IPS-15b (cell line): ENCODE results near the gene ECE2.
"Not testable (repeated sequence)": the region's sequence is repeated elsewhere in the genome, so short reads cannot be mapped to it uniquely, and the experiment has no call there.

Experiments used
- H3K27me3 ChIP-seq: one replicate; pipeline ENCODE4 v1.6.1; 2013; ENCODE audit warnings: low read length; ENCODE audit not compliant: control insufficient read depth, insufficient read depth
- H3K36me3 ChIP-seq: one replicate; pipeline ENCODE4 v1.6.1; 2013; ENCODE audit warnings: low read length; ENCODE audit not compliant: control insufficient read depth, insufficient read depth
- H3K4me1 ChIP-seq: one replicate; pipeline ENCODE4 v1.6.1; 2013; ENCODE audit warnings: mild to moderate bottlenecking, low read length; ENCODE audit not compliant: control insufficient read depth, insufficient read depth
- H3K4me3 ChIP-seq: one replicate; pipeline ENCODE4 v1.5.1; 2013; ENCODE audit warnings: low read depth, low read length
- H3K9ac ChIP-seq: one replicate; pipeline ENCODE4 v1.6.1; 2013; ENCODE audit warnings: low read depth, mild to moderate bottlenecking, low read length
- H3K9me3 ChIP-seq: one replicate; pipeline ENCODE4 v1.6.1; 2013; ENCODE audit warnings: mild to moderate bottlenecking, low read length; ENCODE audit not compliant: control insufficient read depth, insufficient read depth

The ECE2 gene

GRCh38 chr3:184260724-184261269 lies 15.0 kb upstream of the ECE2 start:
- peak overlapping the region; percentile 74 for H3K4me3 ChIP-seq
- no peak overlapping the region for H3K9ac ChIP-seq
- peaks cover 58% of the 10 kb centered on the region for H3K27me3 ChIP-seq
- peaks cover 8% of the 10 kb centered on the region for H3K36me3 ChIP-seq
- no peaks in the 10 kb centered on the region for H3K9me3 ChIP-seq
- no peaks in the 10 kb centered on the region for H3K4me1 ChIP-seq

- H3K4me1 ChIP-seq: no peaks in the 10 kb centered on the region
- peaks cover 58% of the 10 kb centered on the region for H3K27me3 ChIP-seq
- H3K9ac ChIP-seq: no peak within 1 kb of the TSS
- H3K4me3 ChIP-seq: peak within 1 kb of the TSS; percentile 80
- no peaks in the 10 kb centered on the region for H3K9me3 ChIP-seq
- H3K36me3 ChIP-seq: peaks cover 8% of the 10 kb centered on the region
These were observed 14.5 kb upstream of the ECE2 start, which contains the start of gene CAMK2N2 for GRCh38 chr3:184261270-184261853. TSS of gene CAMK2N2 (minus strand) at chr3:184261553. CDS start at chr3:184261285, 268 bp downstream.

- Histone ChIP-seq H3K27me3 (peaks cover 58% of the 10 kb centered on the region), H3K4me1 (no peaks in the 10 kb centered on the region), H3K9ac (no peak overlapping the region), H3K36me3 (peaks cover 8% of the 10 kb centered on the region), H3K9me3 (no peaks in the 10 kb centered on the region), H3K4me3 (peak overlapping the region; percentile 80)
These were observed 13.7 kb upstream of the ECE2 start for GRCh38 chr3:184261854-184262763.

GRCh38 chr3:184262764-184263179 lies 13.1 kb upstream of the ECE2 start:
- Histone ChIP-seq H3K9ac (no peak overlapping the region), H3K9me3 (no peaks in the 10 kb centered on the region), H3K36me3 (peaks cover 8% of the 10 kb centered on the region), H3K4me1 (no peaks in the 10 kb centered on the region), H3K27me3 (peaks cover 52% of the 10 kb centered on the region), H3K4me3 (peak overlapping the region; percentile 80)

- H3K4me1 ChIP-seq, H3K4me3 ChIP-seq, H3K36me3 ChIP-seq, H3K9me3 ChIP-seq, H3K9ac ChIP-seq: not testable (repeated sequence)
- H3K27me3 ChIP-seq: peaks cover 24% of the 10 kb centered on the region
These were observed 8.6 kb upstream of the ECE2 start for GRCh38 chr3:184267249-184267648.

- no peak overlapping the region for H3K4me3 ChIP-seq
- H3K9me3 ChIP-seq: no peaks in the 10 kb centered on the region
- peaks cover 31% of the 10 kb centered on the region for H3K27me3 ChIP-seq
- no peaks in the 10 kb centered on the region for H3K4me1 ChIP-seq
- no peak overlapping the region for H3K9ac ChIP-seq
- no peaks in the 10 kb centered on the region for H3K36me3 ChIP-seq
These were observed 3.6 kb upstream of the ECE2 start for GRCh38 chr3:184272269-184272668.

- Histone ChIP-seq H3K9me3 (no peaks in the 10 kb centered on the region), H3K4me1 (no peaks in the 10 kb centered on the region), H3K4me3 (peak overlapping the region; percentile 41), H3K27me3 (peaks cover 44% of the 10 kb centered on the region), H3K9ac (peak overlapping the region; percentile 37), H3K36me3 (no peaks in the 10 kb centered on the region)
These were observed 481 bp upstream of the ECE2 start for GRCh38 chr3:184275381-184275701.

GRCh38 chr3:184277366-184277765 lies 1.5 kb downstream of the ECE2 start:
- H3K36me3 ChIP-seq: no peaks in the 10 kb centered on the region
- no peaks in the 10 kb centered on the region for H3K4me1 ChIP-seq
- H3K9me3 ChIP-seq: no peaks in the 10 kb centered on the region
- no peak overlapping the region for H3K4me3 ChIP-seq
- H3K9ac ChIP-seq: no peak overlapping the region
- peaks cover 47% of the 10 kb centered on the region for H3K27me3 ChIP-seq

GRCh38 chr3:184282941-184283340 lies 7.1 kb downstream of the ECE2 start:
- Histone ChIP-seq H3K9ac (no peak overlapping the region), H3K36me3 (no peaks in the 10 kb centered on the region), H3K9me3 (no peaks in the 10 kb centered on the region)

GRCh38 chr3:184283681-184284080 lies 7.9 kb downstream of the ECE2 start:
- Histone ChIP-seq H3K4me1 (peaks cover 2% of the 10 kb centered on the region), H3K27me3 (peaks cover 4% of the 10 kb centered on the region), H3K4me3 (no peak overlapping the region), H3K36me3 (no peaks in the 10 kb centered on the region), H3K9ac (no peak overlapping the region), H3K9me3 (no peaks in the 10 kb centered on the region)

More at GRCh38 chr3:184282941-184283340, 7.1 kb downstream of the ECE2 start:
- H3K4me1 ChIP-seq: peaks cover 2% of the 10 kb centered on the region
- H3K4me3 ChIP-seq: no peak overlapping the region
- peaks cover 9% of the 10 kb centered on the region for H3K27me3 ChIP-seq

GRCh38 chr3:184284696-184285095 lies 8.9 kb downstream of the ECE2 start:
- no peak overlapping the region for H3K9ac ChIP-seq
- no peaks in the 10 kb centered on the region for H3K36me3 ChIP-seq
- H3K27me3 ChIP-seq: peaks cover 4% of the 10 kb centered on the region
- no peak overlapping the region for H3K4me3 ChIP-seq
- peaks cover 2% of the 10 kb centered on the region for H3K4me1 ChIP-seq
- no peaks in the 10 kb centered on the region for H3K9me3 ChIP-seq
